SKM-1 (cell line): ENCODE measurements around the gene BCL2L12.

Experiments used
- DNase-seq: peaks from one replicate; lab custom pipeline; 2025; ENCODE audit not compliant: unreplicated experiment; lab: John Stamatoyannopoulos, UW

The BCL2L12 gene

GRCh38 chr19:49684251-49684982 is 18.7 kb downstream of the BCL2L12 start:
- no peak for DNase-seq

- no peak for DNase-seq
Observed at GRCh38 chr19:49684983-49685553, 19.3 kb downstream of the BCL2L12 start.

- no peak for DNase-seq
Observed at GRCh38 chr19:49685845-49686332, 20.2 kb downstream of the BCL2L12 start.

GRCh38 chr19:49686503-49687088 is 20.9 kb downstream of the BCL2L12 start:
- DNase-seq, result no peak

GRCh38 chr19:49687150-49687549 is 21.4 kb downstream of the BCL2L12 start:
- no peak for DNase-seq

GRCh38 chr19:49687566-49688316 is 22.0 kb downstream of the BCL2L12 start:
- DNase-seq, result no peak

- DNase-seq, result no peak
Observed at GRCh38 chr19:49688531-49689132, 22.9 kb downstream of the BCL2L12 start.

GRCh38 chr19:49689133-49690078 is 23.7 kb downstream of the BCL2L12 start, which contains the start of gene ADM5:
ADM5 (plus strand) TSS chr19:49689594; CDS start chr19:49689838, 244 bp downstream.
- DNase-seq, result no peak

- DNase-seq, result no peak
Observed at GRCh38 chr19:49690079-49690655, 24.4 kb downstream of the BCL2L12 start.

- no peak for DNase-seq
Observed at GRCh38 chr19:49690656-49691242, 25.0 kb downstream of the BCL2L12 start, which contains the start of gene CPT1C. CPT1C (plus strand) TSS chr19:49691116; CDS start chr19:49692253, 1,137 bp downstream.

GRCh38 chr19:49691243-49692146 is 25.8 kb downstream of the BCL2L12 start:
- no peak for DNase-seq

- DNase-seq, result no peak
Observed at GRCh38 chr19:49692147-49692506, 26.4 kb downstream of the BCL2L12 start.

GRCh38 chr19:49696115-49696514 is 30.4 kb downstream of the BCL2L12 start:
- DNase-seq, result no peak

- no peak for DNase-seq
Observed at GRCh38 chr19:49696865-49697264, 31.1 kb downstream of the BCL2L12 start.

GRCh38 chr19:49699364-49699763 is 33.6 kb downstream of the BCL2L12 start:
- DNase-seq, result no peak

- no peak for DNase-seq
Observed at GRCh38 chr19:49700563-49700962, 34.8 kb downstream of the BCL2L12 start.

- DNase-seq, result no peak
Observed at GRCh38 chr19:49701271-49701786, 35.6 kb downstream of the BCL2L12 start.
